ENCODE measurements around the gene TMEM248. TPM values are rescaled to one million over a fixed set of nuclear protein-coding genes. Genes with fewer than 3 reads are reported as not detected.

Gene TMEM248
- total and polyA plus RNA-seq, 2 of the 8 experiments (the other 6 are each of a cell fraction or from before 2014, with no cell fraction given) = 63.6 to 126 TPM

DNA sequence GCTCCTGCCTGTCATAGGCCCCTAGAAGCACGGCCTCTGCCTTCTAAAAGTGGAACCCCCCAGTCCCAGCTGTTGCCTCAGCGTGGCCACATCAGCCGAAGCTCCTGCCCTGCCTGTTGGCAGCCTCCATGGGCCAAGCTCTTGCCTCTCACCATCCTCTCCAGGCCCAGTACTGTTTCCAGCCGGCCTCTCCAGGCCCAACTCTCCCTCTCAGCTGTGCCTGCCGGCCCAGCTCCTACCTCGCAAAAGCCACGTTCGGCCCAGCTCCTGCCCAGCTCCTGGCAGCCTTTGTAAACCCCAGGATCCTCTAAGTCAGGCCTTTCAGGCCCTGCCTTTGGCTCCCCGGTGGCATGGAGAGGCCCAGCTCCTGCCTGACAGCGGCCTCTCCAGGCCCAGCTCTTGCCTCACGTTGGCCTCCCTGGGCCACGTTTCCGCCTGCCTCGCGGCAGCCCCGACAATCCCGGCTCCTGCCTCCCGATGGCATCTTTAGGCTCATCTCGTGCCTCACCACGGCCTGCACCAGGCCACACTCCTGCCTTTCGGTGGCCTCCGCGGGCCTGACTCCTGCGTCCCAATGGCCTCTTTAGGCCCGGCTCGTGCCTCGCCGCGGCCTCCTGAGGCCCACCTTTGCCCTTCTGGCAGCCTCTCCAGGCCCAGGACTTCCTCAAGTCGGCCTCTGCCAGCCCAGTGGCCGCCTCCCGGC, 17.5 kb upstream of the TMEM248 start:
- H3K4me1 ChIP-seq (replicated peaks in 1 of 4; ENCODE audit: control insufficient read depth in 3 of 4, insufficient read depth in 4 of 4, low read length in 3 of 4) = no peaks in the 10 kb centered on the region
- no peak overlapping the region for H3K27ac ChIP-seq (ENCODE audit: low read depth, low read length)
- no peak overlapping the region for H2BK12ac ChIP-seq (ENCODE audit: low read depth, low read length)
- H2BK5ac ChIP-seq (ENCODE audit: low read depth, low read length) = no peak overlapping the region
- H3K56ac ChIP-seq (replicated peaks; ENCODE audit: insufficient read length, low read depth, low read length) = no peak overlapping the region
- no peak overlapping the region for H4K5ac ChIP-seq (ENCODE audit: insufficient read length, low read depth, low read length)
- H4K20me1 ChIP-seq (replicated peaks in 1 of 2; ENCODE audit: control insufficient read depth in 1 of 2, insufficient read depth in 2 of 2, low read length in 2 of 2) = peaks cover 0 to 2% of the 10 kb centered on the region in 2 experiments
- H4K91ac ChIP-seq (replicated peaks; ENCODE audit: insufficient read length, low read length) = no peak overlapping the region
- H3K36me3 ChIP-seq (ENCODE audit: control insufficient read depth in 2 of 4, insufficient read depth in 4 of 4, low read length in 3 of 4) = peaks cover 0 to 8% (median 1%) of the 10 kb centered on the region in 4 experiments; a peak in 3 of 8 replicates
- H2BK120ac ChIP-seq (replicated peaks; ENCODE audit: low read depth, low read length) = no peak overlapping the region
- H3K4me2 ChIP-seq (ENCODE audit: insufficient read depth in 1 of 2, low read depth in 2 of 2, low read length in 2 of 2) = no peak overlapping the region
- no peak overlapping the region for H3K4ac ChIP-seq (replicated peaks; ENCODE audit: insufficient read length, low read depth, low read length)
- no peak for DNase-seq (ENCODE audit: low read depth in 1 of 2, low spot score in 2 of 2)
- no peak overlapping the region for H2BK15ac ChIP-seq (ENCODE audit: low read length)
- no peak overlapping the region for H3K18ac ChIP-seq (ENCODE audit: extremely low read depth, low read length)
- no peaks in the 10 kb centered on the region for H3K79me2 ChIP-seq (ENCODE audit: control insufficient read depth in 1 of 2, insufficient read depth in 2 of 2, low read length in 2 of 2)
- peak overlapping the region; percentile 43; the same call in 1 of the 2 replicates for H4K8ac ChIP-seq (ENCODE audit: extremely low read depth, insufficient read depth, low read length)
- CTCF ChIA-PET (ENCODE audit: partially characterized antibody) = interaction anchor here (1.5 to 5.7 kb wide), 7 partner anchors 8 to 77 kb away, joined by 4 to 55 read pairs (median 7); partner anchors contain the start of gene TMEM248
- no peaks in the 10 kb centered on the region for H3K79me1 ChIP-seq (ENCODE audit: low read depth, low read length)
- no peak overlapping the region for H3K14ac ChIP-seq (ENCODE audit: insufficient read length)
- 93% methylated on average over 30 of the region's 32 CpGs; no CpG with 5 or more reads in 1 of the 2 experiments for WGBS, 2 experiments (ENCODE audit: extremely low coverage in 1 of 2, insufficient coverage in 1 of 2, insufficient read length in 1 of 2, insufficient replicate concordance in 2 of 2, low coverage in 1 of 2, low lambda C conversion rate in 2 of 2, missing lambda C conversion rate in 1 of 2)
- H3K4me3 ChIP-seq (ENCODE audit: extremely low read depth in 1 of 4, insufficient read depth in 2 of 4, low read depth in 3 of 4, low read length in 4 of 4) = no peak overlapping the region
- POLR2A ChIA-PET (ENCODE audit: partially characterized antibody) = interaction anchor here (0.9 to 3.7 kb wide), 4 partner anchors 8 to 59 kb away, joined by 4 to 16 read pairs (median 8); partner anchors contain the start of gene TMEM248
- H2AK5ac ChIP-seq (ENCODE audit: low read depth, low read length) = no peak overlapping the region
- no peak overlapping the region for H2BK20ac ChIP-seq (ENCODE audit: low read length)
- H3K23ac ChIP-seq (ENCODE audit: insufficient read length) = no peak overlapping the region
- no peak for FAIRE-seq
- no peaks in the 10 kb centered on the region for H3K27me3 ChIP-seq (replicated peaks in 1 of 4; ENCODE audit: control insufficient read depth in 3 of 4, extremely low read depth in 1 of 4, insufficient read depth in 3 of 4, low read length in 3 of 4)
- H3K23me2 ChIP-seq (ENCODE audit: low read depth, low read length) = no peaks in the 10 kb centered on the region
- no peak overlapping the region for H2AFZ ChIP-seq (ENCODE audit: low read length)
- H3K9me3 ChIP-seq (ENCODE audit: insufficient read depth in 2 of 2, low read depth in 1 of 2, low read length in 1 of 2) = no peaks in the 10 kb centered on the region
- no peak overlapping the region for H3K9ac ChIP-seq (replicated peaks in 1 of 4; ENCODE audit: extremely low read depth in 1 of 4, low read depth in 3 of 4, low read length in 3 of 4)
- TF ChIP-seq, protein P1, sequence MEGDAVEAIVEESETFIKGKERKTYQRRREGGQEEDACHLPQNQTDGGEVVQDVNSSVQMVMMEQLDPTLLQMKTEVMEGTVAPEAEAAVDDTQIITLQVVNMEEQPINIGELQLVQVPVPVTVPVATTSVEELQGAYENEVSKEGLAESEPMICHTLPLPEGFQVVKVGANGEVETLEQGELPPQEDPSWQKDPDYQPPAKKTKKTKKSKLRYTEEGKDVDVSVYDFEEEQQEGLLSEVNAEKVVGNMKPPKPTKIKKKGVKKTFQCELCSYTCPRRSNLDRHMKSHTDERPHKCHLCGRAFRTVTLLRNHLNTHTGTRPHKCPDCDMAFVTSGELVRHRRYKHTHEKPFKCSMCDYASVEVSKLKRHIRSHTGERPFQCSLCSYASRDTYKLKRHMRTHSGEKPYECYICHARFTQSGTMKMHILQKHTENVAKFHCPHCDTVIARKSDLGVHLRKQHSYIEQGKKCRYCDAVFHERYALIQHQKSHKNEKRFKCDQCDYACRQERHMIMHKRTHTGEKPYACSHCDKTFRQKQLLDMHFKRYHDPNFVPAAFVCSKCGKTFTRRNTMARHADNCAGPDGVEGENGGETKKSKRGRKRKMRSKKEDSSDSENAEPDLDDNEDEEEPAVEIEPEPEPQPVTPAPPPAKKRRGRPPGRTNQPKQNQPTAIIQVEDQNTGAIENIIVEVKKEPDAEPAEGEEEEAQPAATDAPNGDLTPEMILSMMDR (IDR thresholded peaks at IDR 0.05; ENCODE audit: control extremely low read depth in 1 of 3, insufficient read depth in 1 of 3, low read depth in 1 of 3, low read length in 3 of 3) = no peak
- TF ChIP-seq CHD1 (IDR thresholded peaks at IDR 0.05; ENCODE audit: low read depth, low read length) (no peak), POLR2AphosphoS5 (IDR thresholded peaks at IDR 0.05; ENCODE audit: low read depth, low read length) (no peak), RFX5 (IDR thresholded peaks at IDR 0.05; ENCODE audit: borderline replicate concordance, low read depth, low read length) (no peak), ATF2 (IDR thresholded peaks at IDR 0.05; ENCODE audit: low read length) (no peak), EP300 (IDR thresholded peaks at IDR 0.05; ENCODE audit: borderline replicate concordance in 1 of 2, low read depth in 2 of 2, low read length in 2 of 2) (no peak), POU5F1 (IDR thresholded peaks at IDR 0.05; ENCODE audit: low read depth, low read length) (no peak), SIX5 (IDR thresholded peaks at IDR 0.05; ENCODE audit: low read depth, low read length) (no peak)

Measured in H1 (cell line).